ENCODE measurements around the gene HOXD4.
A peak's percentile ranks its signal among the peaks of the same experiment; 100 is the strongest.

Gene HOXD4

DNA sequence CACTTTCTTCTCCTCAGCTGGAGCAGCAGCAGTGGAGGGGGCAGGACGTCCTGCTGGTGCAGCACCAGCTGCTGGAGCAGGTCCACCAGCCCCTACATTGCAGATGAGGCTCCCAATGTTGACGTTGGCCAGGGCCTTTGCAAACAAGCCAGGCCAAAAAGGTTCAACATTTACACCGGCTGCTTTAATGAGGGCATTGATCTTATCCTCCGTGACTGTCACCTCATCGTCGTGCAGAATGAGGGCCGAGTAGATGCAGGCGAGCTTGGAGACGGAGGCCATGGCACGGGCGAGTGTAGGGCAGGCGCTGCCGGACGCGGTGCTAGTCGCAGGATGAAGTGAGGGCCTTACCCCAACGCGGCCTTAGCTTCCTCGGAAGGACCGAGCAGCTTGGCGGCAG lies 49.6 kb downstream of the HOXD4 start:
- DNase-seq, result no peak

DNA sequence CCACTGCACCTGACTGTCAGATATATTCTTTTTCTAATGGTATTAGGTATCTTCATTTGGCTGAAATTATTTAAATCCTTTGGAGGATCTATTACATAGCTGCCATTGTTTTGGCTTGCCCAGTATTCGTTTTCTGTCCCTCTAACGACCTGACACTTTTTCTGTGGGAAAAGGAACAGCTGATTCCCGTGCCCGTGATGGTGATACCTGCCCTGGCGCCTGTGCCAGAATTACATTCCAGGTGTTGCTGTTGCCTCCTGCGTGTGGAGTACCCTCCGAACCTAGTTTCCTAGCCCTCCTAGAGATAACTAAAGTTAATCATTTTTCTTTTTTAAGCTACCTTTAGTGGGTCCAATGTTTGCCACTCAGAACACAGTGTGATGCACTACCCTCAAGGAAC lies 51.1 kb downstream of the HOXD4 start:
- DNase-seq, result peak; percentile 43

All from NCI-H1105 (cell line).